Right atrium auricular region (tissue), 2 donors: ENCODE data around the gene SAMD4A. TPM values are rescaled to one million over a fixed set of nuclear protein-coding genes. Genes with fewer than 3 reads are reported as not detected.

Source experiments
- DNase-seq: peaks from one replicate; pipeline ENCODE4 v3.0.0-alpha.2; 2019; ENCODE audit warnings: low spot score
- H3K27ac ChIP-seq, 2 donors: fragments of 200-600 bp; sonication (generic); 1 replicate in 1 of 2; 2 replicates in 1 of 2; pipeline ENCODE4 v1.5.1; 2016 to 2019
- H3K27me3 ChIP-seq, 2 donors: fragments of 200-600 bp; sonication (generic); one replicate each; pipeline versions ENCODE4 v1.5.1 to v1.6.0; 2017 to 2019
- H3K36me3 ChIP-seq: fragments of 200-600 bp; sonication (generic); one replicate; pipeline ENCODE4 v1.5.1; 2016
- H3K4me1 ChIP-seq, 2 donors: fragments of 200-600 bp; sonication (generic); one replicate each; pipeline versions ENCODE4 v1.5.1 to v1.6.0; 2017 to 2019
- H3K4me3 ChIP-seq, 2 donors: fragments of 200-600 bp; sonication (generic); 1 replicate in 1 of 2; 2 replicates in 1 of 2; pipeline ENCODE4 v1.5.1; 2017 to 2019; ENCODE audit warnings: mild to moderate bottlenecking in 1 of 2, moderate library complexity in 1 of 2
- H3K9me3 ChIP-seq, 2 donors: fragments of 200-600 bp; sonication (generic); one replicate each; pipeline ENCODE4 v1.5.1; 2019
- CTCF ChIP-seq, 2 donors: fragments of 200-600 bp; sonication (generic); IDR thresholded peaks; one replicate each; pipeline ENCODE4 v1.5.1; 2019; ENCODE audit warnings: antibody characterized with exemption in 2 of 2
- total RNA-seq, 2 donors: library from RNA; depleted of rRNA; stranded (reverse); fragments of >200 nt; gene quantifications; one replicate each; pipeline ENCODE4 v1.1.0, GENCODE V29; 2016

SAMD4A gene
- total RNA-seq, 2 donors from 2014 or later: 74.5 to 102 TPM

DNA sequence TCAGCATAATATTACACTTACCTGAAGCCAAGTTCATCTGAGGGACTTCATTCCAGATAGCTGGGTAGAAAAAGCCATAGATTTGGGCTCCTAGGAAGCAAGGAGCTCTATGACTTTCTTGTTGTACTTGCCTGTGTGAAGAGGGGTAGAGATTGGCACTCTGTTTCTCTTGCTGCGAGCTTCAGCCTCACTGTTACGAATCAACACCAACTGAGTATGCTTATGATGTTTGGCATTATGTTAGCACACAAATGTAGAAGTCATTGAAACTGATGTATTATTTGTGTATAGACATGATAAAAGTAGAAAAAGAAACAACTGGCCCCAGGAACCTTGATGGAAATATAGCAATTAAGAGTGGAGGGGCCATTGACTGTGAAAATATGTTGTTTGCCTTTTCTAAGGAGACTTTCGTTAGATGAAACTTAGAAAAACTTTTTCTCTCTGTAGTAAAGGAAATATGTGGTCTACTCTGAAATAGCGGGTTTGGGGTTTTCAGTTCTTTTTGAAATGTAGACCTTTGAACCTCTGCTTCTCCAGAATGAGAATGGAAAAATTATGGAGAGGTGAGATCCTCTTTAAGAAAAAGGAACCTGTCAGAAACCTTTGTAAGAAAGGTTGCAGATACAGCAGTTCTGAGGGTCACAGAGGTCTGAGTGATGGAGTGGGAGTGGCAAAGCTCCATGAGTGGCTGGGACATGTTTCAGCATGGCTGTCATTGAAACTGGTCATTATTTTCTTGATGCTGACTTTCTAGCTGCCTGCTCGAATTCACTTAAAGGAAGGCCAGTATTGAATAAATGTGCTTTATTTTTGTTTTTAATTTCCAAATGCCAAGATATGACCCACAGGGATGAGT, 175.8 kb downstream of the SAMD4A start:
- peaks cover 0 to 7% of the 10 kb centered on the region in 2 donors for H3K4me1 ChIP-seq
- no peaks in the 10 kb centered on the region for H3K9me3 ChIP-seq
- no peak for TF ChIP-seq CTCF (IDR thresholded peaks at IDR 0.05)
- peaks cover 16% of the 10 kb centered on the region for H3K36me3 ChIP-seq
- DNase-seq: no peak
- no peak overlapping the region for H3K27ac ChIP-seq
- H3K4me3 ChIP-seq: no peak overlapping the region
- H3K27me3 ChIP-seq: no peaks in the 10 kb centered on the region

DNA sequence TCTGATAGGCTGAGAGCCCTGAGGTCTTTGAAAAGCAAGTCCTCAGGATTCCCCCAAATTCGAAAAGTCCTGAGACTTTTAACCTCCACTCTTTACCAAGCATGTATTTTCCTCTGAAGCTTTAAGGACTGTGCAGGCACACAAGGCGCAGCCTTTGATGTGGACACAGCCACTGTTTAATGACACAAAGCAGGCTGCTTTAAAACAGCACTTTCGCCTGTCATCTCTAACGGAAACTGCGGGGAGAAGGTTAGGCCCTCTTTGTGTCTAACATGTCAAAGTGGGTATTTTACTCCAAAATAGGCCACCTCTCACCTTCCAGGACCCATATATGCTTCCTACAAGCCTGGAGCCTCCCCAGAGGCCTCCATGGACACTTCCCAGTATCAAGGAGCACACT, 176.5 kb downstream of the SAMD4A start:
- Histone ChIP-seq H3K36me3 (peaks cover 11% of the 10 kb centered on the region), H3K9me3 (no peaks in the 10 kb centered on the region), H3K27ac (no peak overlapping the region), H3K4me1 (no peaks in the 10 kb centered on the region), H3K27me3 (no peaks in the 10 kb centered on the region), H3K4me3 (no peak overlapping the region)
- TF ChIP-seq CTCF (IDR thresholded peaks at IDR 0.05): no peak
- DNase-seq: peak; percentile 50

DNA sequence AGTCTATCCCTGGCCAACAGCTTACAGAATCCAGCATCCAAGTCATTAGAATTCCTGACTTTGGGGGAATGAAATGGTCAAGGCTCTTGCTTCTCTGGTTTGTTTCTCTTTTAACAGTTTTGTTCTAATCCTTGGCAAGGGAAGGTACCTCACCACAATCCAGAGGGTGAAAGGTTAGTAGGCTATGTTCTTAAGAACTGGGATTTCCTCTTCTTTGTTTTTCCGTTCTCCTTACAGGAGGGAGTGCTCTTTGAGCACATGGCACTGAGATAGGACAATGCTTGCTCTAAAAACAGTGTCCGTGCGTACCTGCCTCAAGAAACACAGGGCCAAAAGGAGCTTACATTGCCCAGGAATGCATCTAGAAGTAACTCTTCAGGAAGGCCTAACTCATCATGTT, 179.1 kb downstream of the SAMD4A start:
- TF ChIP-seq CTCF (IDR thresholded peaks at IDR 0.05): no peak
- peaks cover 27% of the 10 kb centered on the region for H3K36me3 ChIP-seq
- H3K4me3 ChIP-seq: no peak overlapping the region
- H3K9me3 ChIP-seq: no peaks in the 10 kb centered on the region
- DNase-seq: no peak
- H3K27ac ChIP-seq: no peak overlapping the region
- no peaks in the 10 kb centered on the region for H3K27me3 ChIP-seq
- no peaks in the 10 kb centered on the region for H3K4me1 ChIP-seq

- Histone ChIP-seq H3K36me3 (peaks cover 36% of the 10 kb centered on the region), H3K27ac (no peak overlapping the region), H3K4me3 (no peak overlapping the region), H3K27me3 (no peaks in the 10 kb centered on the region), H3K4me1 (no peaks in the 10 kb centered on the region), H3K9me3 (no peaks in the 10 kb centered on the region)
- no peak for TF ChIP-seq CTCF (IDR thresholded peaks at IDR 0.05)
- peak; percentile 4 for DNase-seq
Observed at GRCh38 chr14:54747616-54748015, 180.7 kb downstream of the SAMD4A start.

- no peak overlapping the region for H3K27ac ChIP-seq
- DNase-seq: peak; percentile 1
- no peaks in the 10 kb centered on the region for H3K27me3 ChIP-seq
- peaks cover 42% of the 10 kb centered on the region for H3K36me3 ChIP-seq
- no peaks in the 10 kb centered on the region for H3K4me1 ChIP-seq
- TF ChIP-seq CTCF (IDR thresholded peaks at IDR 0.05): no peak
- H3K4me3 ChIP-seq: no peak overlapping the region
- no peaks in the 10 kb centered on the region for H3K9me3 ChIP-seq
Observed at GRCh38 chr14:54749180-54749579, 182.3 kb downstream of the SAMD4A start.
